ENCODE measurements around the gene WIPF2.

The WIPF2 gene

DNA sequence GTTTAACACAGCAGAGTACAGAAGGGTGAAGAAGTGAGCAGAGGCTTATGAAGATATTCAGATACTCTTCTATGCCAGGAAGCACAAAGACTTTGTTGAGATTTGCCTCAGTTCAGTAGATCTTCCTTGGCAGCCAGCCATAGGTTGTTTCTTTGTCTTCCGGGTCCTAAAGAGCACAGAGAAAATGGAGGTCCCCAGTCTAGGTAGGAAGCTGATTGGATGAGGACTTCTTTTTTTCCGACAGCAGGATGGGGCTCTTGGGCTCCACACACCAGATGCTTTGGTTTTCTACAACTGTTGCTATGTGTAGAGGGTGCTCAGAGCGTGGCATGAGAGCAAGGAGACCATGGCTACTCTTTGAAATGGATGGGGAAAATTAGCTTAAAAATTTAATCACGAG is 60.3 kb downstream of the WIPF2 start:
- H3K4me3 ChIP-seq = no peak overlapping the region
- no peak overlapping the region for H3K9ac ChIP-seq (ENCODE audit: insufficient read length)
- DNase-seq (ENCODE audit: low read depth, low spot score) = no peak
- TF ChIP-seq FOXP2 (optimal IDR thresholded peaks at IDR 0.05; ENCODE audit: control extremely low read depth, extremely low read length, insufficient read depth) (no peak), POLR2AphosphoS5 (IDR thresholded peaks at IDR 0.05; ENCODE audit: borderline replicate concordance, low read depth, low read length) (no peak), EZH2 (IDR thresholded peaks at IDR 0.05) (no peak)
- H3K27ac ChIP-seq = no peak overlapping the region
- H3K36me3 ChIP-seq (ENCODE audit: insufficient read depth, low read length) = peaks cover 54% of the 10 kb centered on the region
- no peaks in the 10 kb centered on the region for H3K9me3 ChIP-seq (ENCODE audit: low read depth, low read length)

DNA sequence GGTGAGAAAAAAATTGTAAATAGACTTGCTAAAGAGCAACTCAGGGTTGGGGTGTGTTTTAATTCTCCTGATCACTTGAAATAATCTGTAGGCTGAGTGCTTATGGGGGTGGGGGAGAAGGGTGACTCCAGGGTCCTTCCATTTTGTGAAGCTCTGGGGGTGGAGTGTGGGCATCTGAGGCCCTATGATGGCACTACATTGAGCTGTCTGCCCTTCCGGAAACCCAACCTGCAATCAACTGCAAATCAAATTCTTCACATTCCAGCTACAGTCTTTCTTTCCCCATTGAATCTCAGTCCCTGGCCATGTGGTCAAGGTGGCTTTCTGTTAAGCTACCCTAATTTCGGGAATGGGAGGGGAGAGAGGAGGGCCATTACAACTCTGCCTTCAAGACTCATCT is 62.6 kb downstream of the WIPF2 start:
- H3K4me3 ChIP-seq = no peak overlapping the region
- TF ChIP-seq EZH2 (IDR thresholded peaks at IDR 0.05) = no peak
- no peak for TF ChIP-seq POLR2AphosphoS5 (IDR thresholded peaks at IDR 0.05; ENCODE audit: borderline replicate concordance, low read depth, low read length)
- no peak for TF ChIP-seq FOXP2 (optimal IDR thresholded peaks at IDR 0.05; ENCODE audit: control extremely low read depth, extremely low read length, insufficient read depth)
- H3K9me3 ChIP-seq (ENCODE audit: low read depth, low read length) = no peaks in the 10 kb centered on the region
- no peak for DNase-seq (ENCODE audit: low read depth, low spot score)
- H3K36me3 ChIP-seq (ENCODE audit: insufficient read depth, low read length) = peaks cover 40% of the 10 kb centered on the region
- H3K27ac ChIP-seq = no peak overlapping the region
- H3K9ac ChIP-seq (ENCODE audit: insufficient read length) = no peak overlapping the region

DNA sequence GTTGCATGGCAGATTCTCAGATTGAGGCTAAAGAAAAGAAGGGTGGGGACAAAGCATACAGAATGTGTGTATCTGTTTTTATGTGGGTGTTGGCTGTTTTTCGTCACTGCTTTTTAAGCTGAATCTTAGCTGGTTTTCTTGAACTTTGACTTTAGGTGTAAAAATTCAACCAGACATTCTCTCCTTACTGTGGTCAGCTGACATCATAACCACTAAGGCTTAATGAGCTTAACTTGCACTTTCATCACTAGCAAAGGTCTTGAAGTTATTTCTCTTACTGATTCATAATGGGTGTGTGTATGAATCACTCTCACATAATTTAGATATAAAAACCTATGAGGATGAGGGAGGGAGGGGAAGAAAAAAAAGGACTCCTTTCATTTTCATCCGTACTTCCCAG is 64.6 kb downstream of the WIPF2 start:
- TF ChIP-seq FOXP2 (optimal IDR thresholded peaks at IDR 0.05; ENCODE audit: control extremely low read depth, extremely low read length, insufficient read depth) (no peak), POLR2AphosphoS5 (IDR thresholded peaks at IDR 0.05; ENCODE audit: borderline replicate concordance, low read depth, low read length) (no peak), EZH2 (IDR thresholded peaks at IDR 0.05) (no peak)
- Histone ChIP-seq H3K9me3 (ENCODE audit: low read depth, low read length) (no peaks in the 10 kb centered on the region), H3K9ac (ENCODE audit: insufficient read length) (no peak overlapping the region), H3K4me3 (no peak overlapping the region), H3K36me3 (ENCODE audit: insufficient read depth, low read length) (peaks cover 25% of the 10 kb centered on the region), H3K27ac (no peak overlapping the region)
- DNase-seq (ENCODE audit: low read depth, low spot score) = no peak

DNA sequence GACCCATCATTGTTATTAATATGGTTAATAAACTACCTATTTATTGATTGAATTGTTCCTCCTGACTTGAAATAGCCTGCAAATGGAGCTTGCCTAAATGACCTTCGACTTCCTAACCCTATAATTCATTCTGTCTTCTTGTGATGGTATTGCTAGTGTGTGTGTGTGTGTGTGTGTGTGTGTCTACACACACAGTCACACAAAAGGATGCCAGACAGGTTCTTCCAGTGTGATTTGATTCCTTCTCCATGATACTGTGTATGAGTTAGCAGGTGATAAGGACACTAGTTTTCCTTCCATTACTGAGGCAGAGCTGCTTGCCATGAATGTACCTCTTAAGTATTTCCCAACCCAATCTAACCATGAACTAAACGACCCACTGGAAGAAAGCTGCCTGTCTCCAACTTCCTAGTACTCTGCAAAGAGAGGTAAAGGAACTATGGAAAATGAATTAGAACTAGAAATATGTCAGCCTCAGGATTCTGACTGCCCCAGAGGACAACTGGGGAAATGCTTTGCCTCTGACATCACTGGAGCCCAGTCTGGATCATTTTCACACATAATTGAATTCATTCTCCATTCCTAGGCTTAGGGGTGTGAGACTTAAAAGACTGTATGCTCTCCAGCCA is 65.1 kb downstream of the WIPF2 start:
- DNase-seq (ENCODE audit: low read depth, low spot score) = no peak
- no peak overlapping the region for H3K9ac ChIP-seq (ENCODE audit: insufficient read length)
- no peak overlapping the region for H3K4me3 ChIP-seq
- peaks cover 22% of the 10 kb centered on the region for H3K36me3 ChIP-seq (ENCODE audit: insufficient read depth, low read length)
- 0 out of 2 replicates have a peak overlapping the region, but pooled peaks have one; percentile 53 for H3K27ac ChIP-seq
- no peaks in the 10 kb centered on the region for H3K9me3 ChIP-seq (ENCODE audit: low read depth, low read length)
- no peak for TF ChIP-seq FOXP2 (optimal IDR thresholded peaks at IDR 0.05; ENCODE audit: control extremely low read depth, extremely low read length, insufficient read depth)
- TF ChIP-seq EZH2 (IDR thresholded peaks at IDR 0.05) = no peak
- no peak for TF ChIP-seq POLR2AphosphoS5 (IDR thresholded peaks at IDR 0.05; ENCODE audit: borderline replicate concordance, low read depth, low read length)

GRCh38 chr17:40286473-40286872 is 67.4 kb downstream of the WIPF2 start:
- no peak for DNase-seq (ENCODE audit: low read depth, low spot score)
- no peak for TF ChIP-seq EZH2 (IDR thresholded peaks at IDR 0.05)
- no peak for TF ChIP-seq FOXP2 (optimal IDR thresholded peaks at IDR 0.05; ENCODE audit: control extremely low read depth, extremely low read length, insufficient read depth)
- TF ChIP-seq POLR2AphosphoS5 (IDR thresholded peaks at IDR 0.05; ENCODE audit: borderline replicate concordance, low read depth, low read length) = no peak
- Histone ChIP-seq H3K4me3 (no peak overlapping the region), H3K9ac (ENCODE audit: insufficient read length) (no peak overlapping the region), H3K27ac (peak overlapping the region; percentile 9; the same call in 1 of the 2 replicates), H3K36me3 (ENCODE audit: insufficient read depth, low read length) (peaks cover 27% of the 10 kb centered on the region), H3K9me3 (ENCODE audit: low read depth, low read length) (no peaks in the 10 kb centered on the region)

GRCh38 chr17:40287159-40287493 is 68.0 kb downstream of the WIPF2 start:
- H3K4me3 ChIP-seq = peak overlapping the region; percentile 61
- H3K27ac ChIP-seq = peak overlapping the region; percentile 9; the same call in 1 of the 2 replicates
- H3K36me3 ChIP-seq (ENCODE audit: insufficient read depth, low read length) = peaks cover 31% of the 10 kb centered on the region
- peak overlapping the region; percentile 4 for H3K9ac ChIP-seq (ENCODE audit: insufficient read length)
- no peak for TF ChIP-seq FOXP2 (optimal IDR thresholded peaks at IDR 0.05; ENCODE audit: control extremely low read depth, extremely low read length, insufficient read depth)
- TF ChIP-seq EZH2 (IDR thresholded peaks at IDR 0.05) = no peak
- no peak for TF ChIP-seq POLR2AphosphoS5 (IDR thresholded peaks at IDR 0.05; ENCODE audit: borderline replicate concordance, low read depth, low read length)
- no peak for DNase-seq (ENCODE audit: low read depth, low spot score)
- no peaks in the 10 kb centered on the region for H3K9me3 ChIP-seq (ENCODE audit: low read depth, low read length)

- Histone ChIP-seq H3K4me3 (peak within 1 kb of the TSS; percentile 100), H3K36me3 (ENCODE audit: insufficient read depth, low read length) (peaks cover 31% of the 10 kb centered on the region), H3K9ac (ENCODE audit: insufficient read length) (peak within 1 kb of the TSS; percentile 99), H3K9me3 (ENCODE audit: low read depth, low read length) (no peaks in the 10 kb centered on the region), H3K27ac (peak within 1 kb of the TSS; percentile 93)
- TF ChIP-seq EZH2 (IDR thresholded peaks at IDR 0.05) (no peak), POLR2AphosphoS5 (IDR thresholded peaks at IDR 0.05; ENCODE audit: borderline replicate concordance, low read depth, low read length) (peak; percentile 93)
- DNase-seq (ENCODE audit: low read depth, low spot score) = peak; percentile 98
Measured at GRCh38 chr17:40287494-40288369, 68.6 kb downstream of the WIPF2 start, which contains the start of gene CDC6. Gene CDC6, plus strand, starts transcription at chr17:40287879. Its CDS starts 1,542 bp downstream, at chr17:40289421.

GRCh38 chr17:40290629-40291280 is 71.7 kb downstream of the WIPF2 start:
- H3K4me3 ChIP-seq = peak overlapping the region; percentile 25; the same call in 1 of the 2 replicates
- 0 out of 2 replicates have a peak overlapping the region, but pooled peaks have one; percentile 10 for H3K27ac ChIP-seq
- no peak for TF ChIP-seq POLR2AphosphoS5 (IDR thresholded peaks at IDR 0.05; ENCODE audit: borderline replicate concordance, low read depth, low read length)
- no peak for TF ChIP-seq FOXP2 (optimal IDR thresholded peaks at IDR 0.05; ENCODE audit: control extremely low read depth, extremely low read length, insufficient read depth)
- TF ChIP-seq EZH2 (IDR thresholded peaks at IDR 0.05) = no peak
- no peak for DNase-seq (ENCODE audit: low read depth, low spot score)
- peak overlapping the region; percentile 37 for H3K9ac ChIP-seq (ENCODE audit: insufficient read length)
- H3K36me3 ChIP-seq (ENCODE audit: insufficient read depth, low read length) = peaks cover 59% of the 10 kb centered on the region
- no peaks in the 10 kb centered on the region for H3K9me3 ChIP-seq (ENCODE audit: low read depth, low read length)
